Cardiac muscle cell (in vitro differentiated cells and primary cell): ENCODE measurements around the gene SCAI. TPM values are rescaled to one million over a fixed set of nuclear protein-coding genes. Genes with fewer than 3 reads are reported as not detected.
A peak's percentile ranks its signal among the peaks of the same experiment; 100 is the strongest.
"Not testable (repeated sequence)": the region's sequence is repeated elsewhere in the genome, so short reads cannot be mapped to it uniquely, and the experiment has no call there.

Experiments used
- DNase-seq, 2 donors: peaks; one replicate each; pipeline versions ENCODE4 v3.0.0 to v3.0.0-alpha.2; 2010 to 2017; ENCODE audit warnings: low read depth in 1 of 2, low spot score in 1 of 2
- H3K27ac ChIP-seq: fragments of 200-600 bp; sonication (generic); 2 replicates; pipeline ENCODE4 v1.5.1; 2016
- H3K27me3 ChIP-seq: fragments of 200-600 bp; sonication (generic); 2 replicates; pipeline ENCODE4 v1.6.0; 2016; ENCODE audit warnings: control low read depth
- H3K36me3 ChIP-seq: fragments of 200-600 bp; sonication (generic); 2 replicates; pipeline ENCODE4 v1.5.1; 2016; ENCODE audit warnings: control low read depth
- H3K4me1 ChIP-seq: fragments of 200-600 bp; sonication (generic); 2 replicates; pipeline ENCODE4 v1.8.1; 2017; ENCODE audit warnings: low read depth, mild to moderate bottlenecking, mixed run types
- H3K4me3 ChIP-seq: fragments of 200-600 bp; sonication (generic); 2 replicates; pipeline ENCODE4 v1.5.1; 2016; ENCODE audit warnings: mild to moderate bottlenecking
- H3K9me3 ChIP-seq: fragments of 200-600 bp; sonication (generic); 2 replicates; pipeline ENCODE4 v1.5.1; 2017; ENCODE audit warnings: low read depth, mild to moderate bottlenecking, control low read depth
- CTCF ChIP-seq: IDR thresholded peaks from 2 replicates; pipeline ENCODE4 v1.5.1; 2012; ENCODE audit warnings: low read depth, mild to moderate bottlenecking, low read length
- polyA plus RNA-seq: library from polyadenylated mRNA; unstranded; fragments of >200 nt; fragmentation: Nextera tagmentation; extraction: Ambion mirVana; gene quantifications from 2 replicates; pipeline ENCODE4 v1.2.1, GENCODE V29; 2016
- total RNA-seq: library from RNA; depleted of rRNA; stranded (reverse); fragments of >200 nt; gene quantifications from 2 replicates; pipeline ENCODE4 v1.2.3, GENCODE V29; 2016

SCAI gene
- total and polyA plus RNA-seq, 2 experiments from 2014 or later, result 4.4 to 15.0 TPM

GRCh38 chr9:125110464-125110863 is 32.9 kb downstream of the SCAI start:
- H3K4me3 ChIP-seq, result no peak overlapping the region
- no peak for DNase-seq
- no peaks in the 10 kb centered on the region for H3K27me3 ChIP-seq
- no peak overlapping the region for H3K27ac ChIP-seq
- no peaks in the 10 kb centered on the region for H3K36me3 ChIP-seq
- no peaks in the 10 kb centered on the region for H3K9me3 ChIP-seq
- TF ChIP-seq CTCF, result no peak
- no peaks in the 10 kb centered on the region for H3K4me1 ChIP-seq

GRCh38 chr9:125108541-125108940 is 34.8 kb downstream of the SCAI start:
- not testable (repeated sequence) for H3K4me3 ChIP-seq, H3K36me3 ChIP-seq, H3K9me3 ChIP-seq, H3K27ac ChIP-seq, H3K4me1 ChIP-seq, DNase-seq, H3K27me3 ChIP-seq

GRCh38 chr9:125106285-125106893 is 36.9 kb downstream of the SCAI start:
- Histone ChIP-seq H3K27ac (no peak overlapping the region), H3K9me3 (no peaks in the 10 kb centered on the region)

GRCh38 chr9:125103770-125104460 is 39.4 kb downstream of the SCAI start:
- TF ChIP-seq CTCF, result no peak
- peaks cover 8% of the 10 kb centered on the region for H3K4me1 ChIP-seq
- H3K27ac ChIP-seq, result no peak overlapping the region
- H3K4me3 ChIP-seq, result no peak overlapping the region
- H3K27me3 ChIP-seq, result no peaks in the 10 kb centered on the region
- H3K36me3 ChIP-seq, result no peaks in the 10 kb centered on the region
- H3K9me3 ChIP-seq, result no peaks in the 10 kb centered on the region
- DNase-seq, result no peak

More at GRCh38 chr9:125106285-125106893, 36.9 kb downstream of the SCAI start:
- H3K4me3 ChIP-seq, result no peak overlapping the region
- peak in 1 of 2 donors; percentile 64 for DNase-seq
- no peaks in the 10 kb centered on the region for H3K36me3 ChIP-seq
- peaks cover 8% of the 10 kb centered on the region for H3K4me1 ChIP-seq
- TF ChIP-seq CTCF, result no peak
- no peaks in the 10 kb centered on the region for H3K27me3 ChIP-seq

- H3K27ac ChIP-seq, result no peak overlapping the region
- no peak for DNase-seq
- no peaks in the 10 kb centered on the region for H3K36me3 ChIP-seq
- TF ChIP-seq CTCF, result no peak
- H3K4me1 ChIP-seq, result peaks cover 8% of the 10 kb centered on the region
- no peak overlapping the region for H3K4me3 ChIP-seq
- H3K9me3 ChIP-seq, result no peaks in the 10 kb centered on the region
- no peaks in the 10 kb centered on the region for H3K27me3 ChIP-seq
Measured at GRCh38 chr9:125103021-125103420, 40.3 kb downstream of the SCAI start.

GRCh38 chr9:125100822-125101221 is 42.5 kb downstream of the SCAI start:
- Histone ChIP-seq H3K27me3 (no peaks in the 10 kb centered on the region), H3K4me3 (no peak overlapping the region), H3K4me1 (peaks cover 8% of the 10 kb centered on the region), H3K27ac (peak overlapping the region; percentile 5), H3K36me3 (no peaks in the 10 kb centered on the region), H3K9me3 (no peaks in the 10 kb centered on the region)
- no peak for TF ChIP-seq CTCF
- DNase-seq, result no peak
